Activated T-cell treated with anti-CD3 and anti-CD28 coated beads, Interleukin-2, amount 50 U/mL, for 1 hour (primary cell): ENCODE results near the gene RXRG.

Experiments used
- DNase-seq: peaks from one replicate; pipeline ENCODE4 v3.0.0-alpha.2; 2020

The RXRG gene

GRCh38 chr1:165449131-165449530 lies 4.2 kb upstream of the RXRG start:
- DNase-seq, result no peak

DNA sequence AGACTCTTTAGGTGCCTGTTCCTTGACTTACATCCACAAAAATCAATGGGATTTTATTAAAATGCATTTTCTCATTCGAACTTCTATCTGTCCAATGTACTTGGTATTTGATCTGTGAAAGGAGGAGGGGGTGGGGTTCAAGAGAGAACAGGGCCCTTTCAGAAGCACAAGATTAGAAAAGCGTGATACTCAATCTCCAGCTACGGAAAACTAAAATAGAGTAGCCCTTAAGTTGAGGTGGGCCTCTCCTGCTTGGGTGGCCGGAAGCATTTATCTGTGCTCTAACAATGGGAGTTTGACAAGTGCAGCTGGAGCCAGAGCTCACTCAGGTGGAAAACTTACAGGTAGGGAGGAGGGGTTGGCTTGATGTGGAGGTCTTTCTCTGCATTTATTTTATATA lies 462 bp upstream of the RXRG start:
- no peak for DNase-seq

DNA sequence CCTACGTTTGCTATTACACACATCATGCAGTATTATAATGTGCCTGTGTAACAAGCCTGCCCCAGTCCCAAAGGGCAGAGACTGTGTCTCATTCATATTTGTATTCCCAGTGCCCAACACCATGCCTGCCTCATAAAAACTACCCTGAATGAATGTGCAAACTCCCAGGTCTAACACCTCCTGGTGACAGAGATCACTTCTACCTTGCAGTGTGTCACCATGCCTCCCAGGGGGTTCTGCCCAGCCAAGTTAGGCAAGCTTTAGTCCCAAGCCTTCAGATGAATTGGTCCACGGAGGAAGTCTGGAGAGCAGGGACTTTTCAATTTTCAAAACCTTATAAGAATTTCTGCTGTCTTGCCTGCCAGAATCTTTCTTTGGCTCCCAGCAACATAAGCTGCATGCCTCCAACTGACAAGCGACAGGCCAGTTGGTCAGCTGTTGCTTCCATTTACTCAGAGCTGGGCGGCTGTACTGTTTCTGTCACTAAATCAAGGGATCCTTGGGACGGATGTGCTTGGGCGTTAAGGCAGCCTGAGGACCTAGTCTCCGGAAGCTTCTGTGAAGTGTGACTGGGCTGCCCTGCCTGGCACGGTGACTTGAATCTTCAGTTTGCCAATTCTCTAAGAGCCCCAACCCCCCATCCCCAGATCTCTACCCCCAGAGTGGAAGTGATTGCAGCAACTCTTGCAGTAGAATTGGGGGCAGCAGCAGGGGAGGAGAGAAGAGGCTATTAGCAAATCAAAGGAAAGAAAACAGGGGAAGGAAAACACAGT lies 1.2 kb downstream of the RXRG start:
- DNase-seq, result no peak

- DNase-seq, result no peak
These were observed 2.3 kb downstream of the RXRG start for GRCh38 chr1:165442653-165443052.

DNA sequence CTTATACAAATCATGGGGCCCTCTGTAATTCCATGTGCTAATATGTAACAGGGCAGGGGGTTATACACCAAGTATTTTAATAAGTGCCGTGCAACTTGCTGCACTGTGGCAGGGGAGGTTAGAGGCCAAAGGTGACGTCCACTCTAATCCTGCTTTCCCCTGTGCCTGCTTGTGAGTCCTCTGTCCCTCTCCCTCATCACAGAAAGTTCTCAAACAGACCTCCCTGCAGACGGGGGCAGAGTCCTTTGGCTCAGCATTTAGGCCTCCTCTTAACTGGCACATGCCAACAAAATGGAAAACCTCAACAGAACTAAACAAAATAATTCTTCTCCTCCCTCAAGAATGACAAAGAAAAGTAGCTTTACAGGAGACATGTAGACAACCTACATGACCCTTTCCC lies 2.9 kb downstream of the RXRG start:
- DNase-seq, result no peak

DNA sequence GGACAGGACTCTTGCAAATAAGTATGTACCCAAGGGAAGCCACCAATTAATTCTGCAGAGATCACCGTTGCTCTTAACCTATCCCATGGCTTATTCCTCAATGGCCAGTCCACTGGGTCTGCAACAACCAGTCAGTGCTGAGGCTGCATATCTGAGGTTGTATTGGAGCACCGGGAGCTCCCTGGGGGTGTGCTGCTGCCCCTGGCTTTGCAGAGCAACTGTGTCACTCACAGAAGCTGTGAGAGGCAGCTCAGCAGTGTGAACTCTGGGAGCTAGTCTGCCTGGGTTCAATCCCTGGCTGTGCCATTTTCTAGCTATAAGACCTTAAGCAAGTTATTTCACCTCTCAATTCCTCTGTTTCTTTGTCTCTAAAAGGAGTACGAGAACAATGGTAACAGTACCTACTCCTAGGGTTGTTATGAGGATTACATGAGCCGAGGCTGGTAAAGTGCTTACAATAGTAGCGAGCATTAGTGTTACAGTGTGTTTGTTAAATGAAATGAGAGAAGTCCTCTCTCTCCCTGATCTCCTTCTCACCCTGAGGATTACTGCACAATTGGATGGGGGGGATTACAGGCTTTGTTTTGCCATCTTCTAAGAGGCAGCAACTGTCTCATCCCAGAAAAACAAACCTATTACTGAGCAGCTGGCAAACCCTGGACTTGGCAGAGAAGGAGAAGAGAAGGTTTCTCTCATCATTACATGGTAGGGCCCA lies 3.6 kb downstream of the RXRG start:
- no peak for DNase-seq

DNA sequence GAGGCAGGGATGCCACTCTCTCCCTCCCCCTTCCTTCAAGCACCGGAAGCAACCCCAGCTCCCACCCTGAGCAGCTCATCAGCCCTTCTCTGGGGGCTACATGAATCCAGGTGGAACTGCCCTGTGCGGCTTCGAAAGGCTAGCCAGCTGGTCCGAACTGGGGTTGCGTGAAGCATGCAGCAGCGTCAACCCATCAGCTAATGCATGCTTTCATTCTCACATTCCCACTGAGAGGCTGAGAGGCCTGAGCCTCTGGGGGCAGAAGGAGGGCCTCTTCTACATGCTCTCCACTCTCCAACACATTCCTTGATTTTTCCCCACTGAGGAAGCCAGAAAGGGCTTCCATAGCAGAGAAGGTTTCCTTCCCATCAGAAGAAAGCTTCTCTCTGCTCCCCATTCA lies 5.6 kb downstream of the RXRG start:
- no peak for DNase-seq

DNA sequence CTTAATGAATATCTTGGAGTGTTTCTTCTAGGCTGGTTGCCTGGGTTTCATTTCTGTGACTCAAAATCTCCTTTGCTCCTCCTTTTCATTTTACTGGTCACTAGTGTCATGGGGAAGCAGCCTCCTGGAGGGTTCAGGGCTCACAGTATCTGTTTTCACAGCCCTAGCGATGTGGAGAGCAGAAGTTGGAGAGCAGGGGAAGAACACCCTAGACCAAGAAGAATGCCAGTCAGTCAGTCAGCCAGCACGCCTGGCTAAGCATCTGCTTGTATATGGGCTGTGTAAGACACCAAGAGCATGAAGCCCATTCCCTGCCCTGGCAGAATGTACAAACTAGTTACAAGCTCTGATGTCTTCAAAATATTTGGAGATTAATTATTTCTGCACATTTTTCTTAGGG lies 7.9 kb downstream of the RXRG start:
- DNase-seq, result no peak

DNA sequence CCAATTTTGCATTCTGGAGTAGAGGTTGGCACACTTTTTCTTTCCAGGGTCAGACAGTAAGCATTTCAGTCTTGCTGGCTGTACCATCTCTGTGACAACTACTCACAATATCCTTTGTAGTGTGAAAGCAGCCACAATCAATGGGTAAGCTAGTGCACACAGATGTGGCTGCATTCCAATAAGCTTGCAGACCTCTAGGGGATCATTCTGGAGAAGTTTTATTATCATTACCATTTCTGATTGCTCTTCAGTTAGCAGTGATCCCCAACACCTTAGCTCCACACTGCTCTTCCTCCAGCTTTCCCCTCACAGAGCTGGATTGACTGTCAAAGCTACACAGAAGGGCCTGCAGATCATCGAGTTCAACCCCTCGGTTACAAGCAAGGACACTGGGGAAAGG lies 9.1 kb downstream of the RXRG start:
- DNase-seq, result no peak

DNA sequence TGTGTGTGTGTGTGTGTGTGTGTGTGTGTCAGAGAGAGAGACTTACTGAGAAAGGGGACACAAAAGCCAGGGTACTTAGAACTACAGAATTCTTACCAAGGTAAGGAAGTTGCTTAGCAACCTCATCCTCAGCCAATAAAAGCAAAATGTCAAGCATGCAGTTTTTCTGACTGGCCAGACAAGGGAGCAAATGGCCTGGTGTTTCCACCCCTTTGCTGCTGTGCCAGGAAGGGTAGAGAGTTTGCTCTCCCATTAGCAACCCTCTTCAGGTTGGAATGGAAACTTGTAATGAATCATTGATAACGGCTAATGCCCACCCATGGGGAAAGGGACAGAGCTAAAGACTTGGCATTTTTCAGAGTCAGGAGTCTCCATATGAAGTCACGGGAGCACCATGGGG lies 10.6 kb downstream of the RXRG start:
- DNase-seq, result no peak

DNA sequence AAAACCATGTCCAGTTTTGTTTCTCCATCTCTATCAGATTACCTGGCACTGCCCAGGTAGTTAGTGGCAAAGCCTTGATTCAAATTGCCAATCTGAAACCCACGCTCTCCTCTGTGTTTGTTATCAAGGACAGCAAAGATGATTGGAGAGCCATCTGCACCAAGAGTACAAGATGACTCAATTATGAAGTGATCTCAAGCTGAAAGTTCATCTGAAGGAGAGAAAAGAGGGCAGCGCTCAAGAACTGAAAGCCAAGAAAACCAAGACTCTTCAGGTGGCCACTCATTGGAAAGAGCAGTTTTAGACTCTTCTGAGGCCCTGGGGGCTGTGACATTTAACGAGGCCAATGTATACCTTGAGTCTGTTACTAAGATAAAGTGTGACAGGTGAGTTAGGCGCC lies 13.8 kb downstream of the RXRG start:
- no peak for DNase-seq

DNA sequence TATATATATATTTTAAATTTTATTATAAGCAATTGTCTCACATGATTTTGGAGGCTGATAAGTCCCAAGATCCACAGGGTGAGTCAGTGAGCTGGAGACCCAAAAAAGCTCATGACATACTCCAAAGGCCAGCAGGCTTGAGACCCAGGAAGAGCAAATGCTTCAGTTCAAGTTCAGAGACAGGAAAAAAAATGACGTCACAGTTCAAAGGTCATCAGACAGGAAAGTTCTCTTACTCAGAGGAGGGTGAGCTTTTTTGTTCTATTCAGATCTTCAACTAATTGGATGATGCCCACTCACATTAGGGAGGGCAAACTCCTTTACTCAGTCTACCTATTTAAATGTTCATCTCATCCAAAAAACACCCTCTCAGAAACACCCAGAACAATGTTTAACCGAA lies 18.2 kb downstream of the RXRG start:
- DNase-seq, result no peak

GRCh38 chr1:165425621-165426020 lies 19.3 kb downstream of the RXRG start:
- DNase-seq, result no peak

DNA sequence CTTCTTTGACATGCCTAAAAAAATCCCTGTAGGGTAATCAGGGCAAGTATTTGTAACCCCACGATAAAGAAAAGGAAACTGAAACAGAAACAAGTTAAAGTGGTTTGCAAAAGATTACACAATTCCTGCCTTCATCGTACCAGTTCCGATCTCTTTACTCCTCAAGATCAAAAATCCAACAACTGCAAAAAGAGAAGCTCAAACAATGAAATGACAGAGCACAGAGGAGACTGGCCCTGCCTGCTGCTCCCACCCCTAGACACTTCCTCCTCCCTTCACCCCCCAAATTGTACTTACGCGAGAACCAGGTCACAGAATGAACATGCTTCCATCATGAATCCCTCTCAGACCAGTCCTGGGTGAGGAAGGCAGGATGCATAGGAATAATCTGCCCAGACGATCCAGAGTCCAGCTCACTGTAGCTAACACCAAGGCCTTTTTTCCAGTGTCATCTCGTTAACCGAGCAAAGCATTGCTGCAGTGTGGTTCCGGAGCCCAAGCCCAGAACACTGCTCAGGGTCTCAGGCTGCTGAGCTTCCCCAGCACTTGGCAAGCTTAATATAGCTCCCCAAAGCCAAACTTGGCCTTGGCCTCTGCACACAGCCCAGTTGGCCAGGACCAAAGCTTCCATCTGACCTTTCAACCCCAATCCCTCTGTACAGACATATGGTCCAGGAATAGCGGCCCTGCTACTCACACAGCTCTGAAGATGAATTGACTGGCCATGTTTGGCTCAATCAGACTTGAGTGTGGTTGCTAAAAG lies 20.3 kb downstream of the RXRG start:
- DNase-seq, result no peak

GRCh38 chr1:165423136-165423535 lies 21.8 kb downstream of the RXRG start:
- no peak for DNase-seq

- no peak for DNase-seq
These were observed 24.3 kb downstream of the RXRG start for GRCh38 chr1:165420655-165421054.

GRCh38 chr1:165419839-165420238 lies 25.1 kb downstream of the RXRG start:
- DNase-seq, result no peak

DNA sequence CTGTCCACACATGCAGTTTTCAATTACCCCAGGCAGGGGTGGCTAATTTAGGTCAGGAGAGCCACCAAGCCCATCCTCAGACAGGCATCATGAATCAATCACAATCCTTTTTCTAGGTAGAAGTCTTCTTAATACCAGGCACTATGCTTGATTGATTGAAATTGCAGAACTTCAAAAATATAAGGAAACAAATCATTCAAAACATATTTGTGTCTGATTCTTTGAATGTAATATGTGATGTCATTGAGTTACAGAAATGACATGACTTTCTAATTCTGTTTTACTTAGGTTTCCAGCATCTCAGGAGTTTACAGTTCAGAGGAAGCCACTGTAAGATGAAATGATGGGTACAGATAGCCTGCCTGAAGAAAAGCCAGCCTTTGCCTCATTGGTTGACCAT lies 26.7 kb downstream of the RXRG start:
- DNase-seq, result no peak

DNA sequence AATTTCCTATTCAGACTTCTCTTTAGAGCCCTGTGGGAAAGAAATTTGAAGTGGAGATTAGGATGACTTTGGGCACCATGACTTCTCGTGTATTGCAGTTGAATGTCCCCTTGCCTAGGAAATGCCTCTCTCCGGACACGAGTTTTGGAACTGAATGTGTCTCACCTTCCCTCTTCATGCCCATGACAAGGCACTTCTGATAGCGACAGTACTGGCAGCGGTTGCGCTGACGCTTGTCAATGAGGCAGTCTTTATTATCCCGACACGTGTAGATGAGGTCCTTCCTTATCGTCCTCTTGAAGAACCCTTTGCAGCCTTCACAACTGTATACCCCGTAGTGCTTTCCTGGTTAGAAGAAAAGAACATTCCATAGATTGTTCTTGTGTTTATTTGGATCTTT lies 28.1 kb downstream of the RXRG start:
- DNase-seq, result no peak

DNA sequence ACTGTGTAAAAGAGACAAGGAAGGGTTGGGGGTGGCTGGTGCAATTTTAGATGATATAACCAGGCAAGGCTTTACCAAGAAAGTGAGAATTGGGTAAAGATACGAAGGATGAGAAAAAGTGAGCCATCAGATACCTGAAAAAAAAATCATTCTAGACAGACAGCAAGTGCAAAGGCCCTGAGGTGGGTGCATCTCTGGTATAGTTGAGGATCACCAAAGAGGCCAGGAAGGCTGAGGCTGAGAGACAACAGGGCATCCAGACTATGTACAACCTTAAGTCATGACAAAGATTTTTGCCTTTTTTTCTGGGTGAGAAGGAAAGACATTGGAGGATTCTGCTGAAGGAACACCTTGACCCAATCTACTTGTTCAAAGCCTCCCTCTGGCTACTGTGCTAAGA lies 29.9 kb downstream of the RXRG start:
- no peak for DNase-seq

- no peak for DNase-seq
These were observed 30.3 kb downstream of the RXRG start for GRCh38 chr1:165414620-165415019.

- no peak for DNase-seq
These were observed 33.5 kb downstream of the RXRG start for GRCh38 chr1:165411396-165411795.

- DNase-seq, result no peak
These were observed 35.1 kb downstream of the RXRG start for GRCh38 chr1:165409657-165410358.
